B cell (primary cell): ENCODE measurements around the gene PHKA2. TPM values are rescaled to one million over a fixed set of nuclear protein-coding genes. Genes with fewer than 3 reads are reported as not detected.

Experiments
- ATAC-seq: fragments of 200-7000 bp; cut with Tn5 transposase; one replicate; pipeline ENCODE4 v1.10.0; 2021; ENCODE audit warnings: low read depth, mild to moderate bottlenecking, moderate number of reproducible peaks, moderate library complexity
- CTCF ChIA-PET: fragments of 350-600 bp; sonication (Branson Sonifier 250); formaldehyde crosslinking; loops from one replicate; lab custom pipeline; 2021; ENCODE audit warnings: antibody characterized with exemption, inconsistent platforms; lab: Charles Lee
- POLR2A ChIA-PET: fragments of 350-600 bp; sonication (Branson Sonifier 250); formaldehyde crosslinking; loops from one replicate; lab custom pipeline; 2021; ENCODE audit warnings: antibody characterized with exemption; lab: Charles Lee
- DNase-seq: peaks from one replicate; pipeline ENCODE4 v3.0.0; 2013
- H2AFZ ChIP-seq: 2 replicates; pipeline ENCODE4 v1.6.1; 2012; ENCODE audit warnings: mild to moderate bottlenecking, low read depth, low read length; ENCODE audit not compliant: insufficient read depth, poor library complexity, severe bottlenecking
- H3K27ac ChIP-seq, 2 donors: 1 replicate in 1 of 2; 2 replicates in 1 of 2; pipeline ENCODE4 v1.5.1; 2012 to 2013; ENCODE audit warnings: low read length in 2 of 2, mild to moderate bottlenecking in 2 of 2, moderate library complexity in 1 of 2
- H3K27me3 ChIP-seq, 4 experiments: fragments of 200-600 bp in 1 of 4; sonication (generic) in 1 of 4; replicated peaks in 1 of 4; 1 replicate in 2 of 4; 2 replicates in 2 of 4; pipeline versions ENCODE4 v1.6.1 to v1.7.0; 2013 to 2016; ENCODE audit warnings: low read length in 3 of 4, mild to moderate bottlenecking in 2 of 4, mixed read lengths in 1 of 4, moderate library complexity in 1 of 4; ENCODE audit not compliant: insufficient read depth in 4 of 4, control insufficient read depth in 3 of 4; ENCODE audit errors: control extremely low read depth in 1 of 4
- H3K36me3 ChIP-seq, 2 experiments: replicated peaks in 1 of 2; 1 replicate in 1 of 2; 2 replicates in 1 of 2; pipeline versions ENCODE4 v1.6.1 to v1.7.1; 2013; ENCODE audit warnings: low read length in 1 of 2; ENCODE audit not compliant: insufficient read depth in 2 of 2, control insufficient read depth in 1 of 2; ENCODE audit errors: control extremely low read depth in 1 of 2, extremely low read depth in 1 of 2
- H3K4me1 ChIP-seq, 2 donors: fragments of 200-600 bp in 1 of 2; sonication (generic) in 1 of 2; 1 replicate in 1 of 2; 2 replicates in 1 of 2; pipeline versions ENCODE4 v1.5.1 to v1.6.1; 2013 to 2017; ENCODE audit warnings: low read length in 2 of 2; ENCODE audit not compliant: control insufficient read depth in 2 of 2, insufficient read depth in 2 of 2
- H3K4me2 ChIP-seq: replicated peaks from 2 replicates; pipeline ENCODE3; 2012; ENCODE audit warnings: mild to moderate bottlenecking, low read depth, low read length; ENCODE audit not compliant: poor library complexity, severe bottlenecking
- H3K4me3 ChIP-seq, 5 experiments: fragments of 200-600 bp in 1 of 5; sonication (generic) in 1 of 5; 1 replicate in 3 of 5; 2 replicates in 2 of 5; pipeline versions ENCODE4 v1.5.1 to v1.7.0; 2011 to 2016; ENCODE audit warnings: low read length in 4 of 5, mild to moderate bottlenecking in 4 of 5, low read depth in 2 of 5, control low read depth in 1 of 5, moderate library complexity in 1 of 5; ENCODE audit not compliant: insufficient read depth in 1 of 5; ENCODE audit errors: control extremely low read depth in 1 of 5, extremely low read depth in 1 of 5
- H3K79me2 ChIP-seq: fragments of 200-600 bp; sonication (generic); one replicate; pipeline ENCODE4 v1.6.0; 2016; ENCODE audit warnings: low read length; ENCODE audit not compliant: control insufficient read depth, insufficient read depth
- H3K9ac ChIP-seq: fragments of 200-600 bp; sonication (generic); 2 replicates; pipeline ENCODE4 v1.6.1; 2017; ENCODE audit warnings: mild to moderate bottlenecking, low read length, moderate library complexity
- H3K9me3 ChIP-seq, 3 donors: one replicate each; pipeline versions ENCODE4 v1.6.1 to v1.7.1; 2013; ENCODE audit warnings: low read length in 2 of 3; ENCODE audit not compliant: control insufficient read depth in 2 of 3, insufficient read depth in 1 of 3; ENCODE audit errors: control extremely low read depth in 1 of 3
- H4K20me1 ChIP-seq: 2 replicates; pipeline ENCODE4 v1.6.0; 2012; ENCODE audit warnings: mild to moderate bottlenecking, low read length; ENCODE audit not compliant: insufficient read depth, control insufficient read depth, poor library complexity, severe bottlenecking
- H3K27ac Mint-ChIP-seq: one replicate; pipeline ENCODE4 v1.8.0; 2021; ENCODE audit warnings: mixed read lengths
- H3K27me3 Mint-ChIP-seq: one replicate; pipeline ENCODE4 v1.8.0; 2021; ENCODE audit warnings: mixed read lengths
- H3K4me1 Mint-ChIP-seq: one replicate; pipeline ENCODE4 v1.8.0; 2021; ENCODE audit warnings: mixed read lengths
- H3K4me3 Mint-ChIP-seq: one replicate; pipeline ENCODE4 v1.8.0; 2021; ENCODE audit warnings: mixed read lengths
- H3K9me3 Mint-ChIP-seq: one replicate; pipeline ENCODE4 v1.8.0; 2022; ENCODE audit warnings: mixed read lengths; ENCODE audit not compliant: insufficient read depth
- EZH2 ChIP-seq: IDR thresholded peaks from 2 replicates; pipeline ENCODE4 v1.6.1; 2012; ENCODE audit warnings: borderline replicate concordance, low read depth, mild to moderate bottlenecking, moderate library complexity, low read length; ENCODE audit not compliant: insufficient read depth, poor library complexity, severe bottlenecking
- whole genome bisulfite sequencing: methylation state at CpG from one replicate; pipeline ENCODE4 v1.1.5; 2013; ENCODE audit warnings: missing lambda C conversion rate; ENCODE audit not compliant: insufficient coverage; 5-methylcytosine and 5-hydroxymethylcytosine counted together
- intact Hi-C: fragments of 100-400 bp; cut with micrococcal nuclease; formaldehyde crosslinking; loops from one replicate; pipeline ENCODE4 v1.10.0; 2022
- polyA plus RNA-seq: library from polyadenylated mRNA; depleted of rRNA; stranded (reverse); fragments of >200 nt; gene quantifications from 2 replicates; pipeline ENCODE4 v1.2.3, GENCODE V29; 2012
- total RNA-seq, 2 donors: library from RNA; stranded (reverse); fragments of 120-200 nt in 1 of 2; gene quantifications; 1 replicate in 1 of 2; 2 replicates in 1 of 2; pipeline versions ENCODE4 v1.2.3 to v1.2.4, GENCODE V29; 2013 to 2022
- TF ChIP-seq, protein P1 (sequence below): fragments of 200-600 bp; IDR thresholded peaks from one replicate; pipeline ENCODE4 v1.8.0; 2022; ENCODE audit warnings: antibody characterized with exemption, mild to moderate bottlenecking

The PHKA2 gene
- total and polyA plus RNA-seq, 2 donors (not counting 1 experiment from before 2014, with no cell fraction given): 54.6 to 60.6 TPM

DNA sequence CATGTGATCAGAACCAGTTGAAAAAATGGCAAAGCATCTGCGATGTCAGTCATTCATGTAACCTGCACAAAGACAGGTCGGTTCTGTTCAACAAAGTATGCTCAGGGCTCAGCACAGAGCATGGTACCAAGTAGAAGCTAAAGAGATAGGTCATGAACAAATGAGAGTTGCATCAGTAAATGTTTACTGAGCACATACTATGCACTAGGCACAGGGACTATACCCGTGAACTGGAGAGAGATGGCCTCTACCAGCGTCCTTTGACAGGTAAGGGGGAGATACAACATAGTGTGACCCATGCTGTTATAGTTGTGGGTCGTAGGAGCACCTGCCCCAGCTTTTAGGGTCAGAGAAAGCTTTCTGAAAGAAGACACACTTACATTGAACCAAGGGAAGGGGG lies 46.7 kb downstream of the PHKA2 start:
- TF ChIP-seq, protein P1, sequence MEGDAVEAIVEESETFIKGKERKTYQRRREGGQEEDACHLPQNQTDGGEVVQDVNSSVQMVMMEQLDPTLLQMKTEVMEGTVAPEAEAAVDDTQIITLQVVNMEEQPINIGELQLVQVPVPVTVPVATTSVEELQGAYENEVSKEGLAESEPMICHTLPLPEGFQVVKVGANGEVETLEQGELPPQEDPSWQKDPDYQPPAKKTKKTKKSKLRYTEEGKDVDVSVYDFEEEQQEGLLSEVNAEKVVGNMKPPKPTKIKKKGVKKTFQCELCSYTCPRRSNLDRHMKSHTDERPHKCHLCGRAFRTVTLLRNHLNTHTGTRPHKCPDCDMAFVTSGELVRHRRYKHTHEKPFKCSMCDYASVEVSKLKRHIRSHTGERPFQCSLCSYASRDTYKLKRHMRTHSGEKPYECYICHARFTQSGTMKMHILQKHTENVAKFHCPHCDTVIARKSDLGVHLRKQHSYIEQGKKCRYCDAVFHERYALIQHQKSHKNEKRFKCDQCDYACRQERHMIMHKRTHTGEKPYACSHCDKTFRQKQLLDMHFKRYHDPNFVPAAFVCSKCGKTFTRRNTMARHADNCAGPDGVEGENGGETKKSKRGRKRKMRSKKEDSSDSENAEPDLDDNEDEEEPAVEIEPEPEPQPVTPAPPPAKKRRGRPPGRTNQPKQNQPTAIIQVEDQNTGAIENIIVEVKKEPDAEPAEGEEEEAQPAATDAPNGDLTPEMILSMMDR: no peak
- TF ChIP-seq EZH2: no peak
- no peak for ATAC-seq

DNA sequence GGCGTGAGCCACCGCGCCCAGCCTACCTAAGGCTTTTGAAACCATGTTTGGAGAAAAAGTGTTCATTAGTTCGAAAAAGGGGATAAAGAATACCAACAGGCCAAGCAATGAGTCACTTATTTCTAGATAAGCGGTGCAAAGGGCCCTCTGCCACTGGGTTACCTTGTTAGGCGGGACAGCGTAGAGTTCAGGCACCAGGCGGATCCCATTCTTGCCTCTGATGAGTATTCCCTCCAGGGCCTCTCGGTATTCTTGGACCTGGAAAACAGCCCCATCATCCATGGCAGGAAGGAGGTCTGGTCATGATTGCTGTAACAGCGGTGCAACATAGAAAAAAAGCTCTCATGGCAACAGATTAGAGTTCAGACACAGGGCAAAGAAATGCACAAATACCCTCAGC lies 48.0 kb downstream of the PHKA2 start:
- Mint-ChIP-seq H3K27me3 (no peaks in the 10 kb centered on the region), H3K9me3 (no peaks in the 10 kb centered on the region), H3K27ac (no peak overlapping the region), H3K4me3 (no peak overlapping the region), H3K4me1 (no peaks in the 10 kb centered on the region)
- Histone ChIP-seq H4K20me1 (no peaks in the 10 kb centered on the region), H3K4me2 (no peak overlapping the region), H3K4me1 (no peaks in the 10 kb centered on the region), H2AFZ (no peak overlapping the region), H3K27ac (no peak overlapping the region), H3K9me3 (no peaks in the 10 kb centered on the region), H3K4me3 (no peak overlapping the region), H3K79me2 (no peaks in the 10 kb centered on the region), H3K9ac (no peak overlapping the region), H3K27me3 (no peaks in the 10 kb centered on the region), H3K36me3 (peaks cover 0 to 23% of the 10 kb centered on the region in 2 experiments)
- ChIA-PET CTCF (interaction anchor here (0.9 kb wide), 1 partner anchor 104 kb away, joined by 3 read pairs; no protein-coding TSS in a partner anchor), POLR2A (no interaction called here)
- no peak for DNase-seq
- no peak for ATAC-seq
- no peak for TF ChIP-seq EZH2
- TF ChIP-seq, protein P1: no peak
- intact Hi-C loops: no loop called here
- whole genome bisulfite sequencing: 96% methylated on average over 5 of the region's 10 CpGs

More for the DNA sequence above, 46.7 kb downstream of the PHKA2 start:
- Histone ChIP-seq H3K27me3 (no peaks in the 10 kb centered on the region), H3K36me3 (peaks cover 0 to 24% of the 10 kb centered on the region in 2 experiments), H3K9ac (no peak overlapping the region), H4K20me1 (no peaks in the 10 kb centered on the region), H3K4me1 (no peaks in the 10 kb centered on the region), H2AFZ (no peak overlapping the region), H3K79me2 (no peaks in the 10 kb centered on the region), H3K4me2 (no peak overlapping the region), H3K9me3 (no peaks in the 10 kb centered on the region), H3K4me3 (no peak overlapping the region), H3K27ac (no peak overlapping the region)
- DNase-seq: no peak
- no peaks in the 10 kb centered on the region for H3K4me1 Mint-ChIP-seq
- no peaks in the 10 kb centered on the region for H3K9me3 Mint-ChIP-seq
- H3K27me3 Mint-ChIP-seq: no peaks in the 10 kb centered on the region
- WGBS: no CpG with 5 or more reads among the region's 5 CpGs
- no peak overlapping the region for H3K4me3 Mint-ChIP-seq
- ChIA-PET CTCF (no interaction called here), POLR2A (no interaction called here)
- intact Hi-C loops: no loop called here
- no peak overlapping the region for H3K27ac Mint-ChIP-seq
